Panc1 (cell line): ENCODE measurements around the gene S100A12. TPM values are rescaled to one million over a fixed set of nuclear protein-coding genes. Genes with fewer than 3 reads are reported as not detected.

Experiments used
- ATAC-seq: fragments of 200-7000 bp; cut with Tn5 transposase; 2 replicates; pipeline ENCODE4 v1.9.1; 2020; ENCODE audit warnings: mild to moderate bottlenecking, moderate library complexity
- BruUV-seq: library from RNA; stranded (reverse); fragments of 400-500 nt; replicated peaks from 2 replicates; lab custom pipeline; 2021; lab: Mats Ljungman, UMichigan
- CTCF ChIA-PET: fragments of 300-600 bp; sonication (Branson Sonifier 250); formaldehyde crosslinking; loops from one replicate; lab custom pipeline; 2022; ENCODE audit warnings: antibody characterized with exemption; lab: Charles Lee
- POLR2A ChIA-PET: fragments of 300-600 bp; sonication (Branson Sonifier 250); formaldehyde crosslinking; loops from one replicate; lab custom pipeline; 2022; ENCODE audit warnings: antibody characterized with exemption; lab: Charles Lee
- DNase-seq: peaks from one replicate; pipeline ENCODE4 v3.0.0-alpha.2; 2010; ENCODE audit warnings: low read depth, low spot score
- H3K27ac ChIP-seq: 2 replicates; pipeline ENCODE4 v1.5.1; 2011; ENCODE audit warnings: mild to moderate bottlenecking, low read length, inconsistent platforms
- H3K27me3 ChIP-seq: fragments of 200-500 bp; sonication (Bioruptor generic); 2 replicates; pipeline ENCODE4 v1.6.0; 2014; ENCODE audit warnings: low read length, inconsistent platforms; ENCODE audit not compliant: control insufficient read depth, insufficient read depth
- H3K36me3 ChIP-seq: fragments of 200-500 bp; sonication (Bioruptor generic); 2 replicates; pipeline ENCODE4 v1.5.1; 2014; ENCODE audit warnings: inconsistent platforms, mild to moderate bottlenecking, low read length, moderate library complexity; ENCODE audit not compliant: control insufficient read depth, insufficient read depth
- H3K4me1 ChIP-seq: 2 replicates; pipeline ENCODE4 v1.5.1; 2011; ENCODE audit warnings: inconsistent platforms, mild to moderate bottlenecking, low read length, moderate library complexity; ENCODE audit not compliant: control insufficient read depth, insufficient read depth
- H3K4me3 ChIP-seq, 2 experiments: 2 replicates each; pipeline ENCODE4 v1.5.1; 2011 to 2012; ENCODE audit warnings: low read depth in 2 of 2, low read length in 2 of 2, mild to moderate bottlenecking in 2 of 2, inconsistent platforms in 1 of 2, moderate library complexity in 1 of 2
- H3K9me3 ChIP-seq: fragments of 200-500 bp; sonication (Bioruptor generic); 2 replicates; pipeline ENCODE4 v1.5.1; 2014; ENCODE audit warnings: low read depth, mild to moderate bottlenecking, inconsistent platforms, low read length, moderate library complexity; ENCODE audit not compliant: control insufficient read depth, insufficient read depth
- CTCF ChIP-seq: fragments of 450-650 bp; IDR thresholded peaks from 2 replicates; pipeline ENCODE4 v1.5.1; 2017; ENCODE audit warnings: mild to moderate bottlenecking
- POLR2AphosphoS5 ChIP-seq: IDR thresholded peaks from 2 replicates; pipeline ENCODE4 v1.6.1; 2012; ENCODE audit warnings: mild to moderate bottlenecking, low read depth, low read length, moderate library complexity
- REST ChIP-seq, 2 experiments: IDR thresholded peaks; 2 replicates each; pipeline ENCODE4 v1.6.1; 2011 to 2012; ENCODE audit warnings: low read depth in 2 of 2, control low read depth in 1 of 2, low read length in 1 of 2, mild to moderate bottlenecking in 1 of 2, moderate library complexity in 1 of 2; ENCODE audit not compliant: insufficient read depth in 1 of 2
- SIN3A ChIP-seq: IDR thresholded peaks from 2 replicates; pipeline ENCODE4 v1.6.1; 2012; ENCODE audit warnings: low read depth, mild to moderate bottlenecking, low read length, moderate library complexity, borderline replicate concordance; ENCODE audit not compliant: insufficient read depth
- TCF7L2 ChIP-seq: IDR thresholded peaks from 2 replicates; pipeline ENCODE4 v1.6.1; 2011; ENCODE audit warnings: mild to moderate bottlenecking, low read depth, low read length, inconsistent platforms
- in situ Hi-C: cut with HindIII; loops from 2 replicates; pipeline ENCODE4 v1.10.0; 2016; ENCODE audit warnings: low sequenced_read_pairs, low pct_unique_long_range_greater_than_20kb
- intact Hi-C: fragments of 100-400 bp; cut with micrococcal nuclease; formaldehyde crosslinking; loops from one replicate; pipeline ENCODE4 v1.10.0; 2022; ENCODE audit not compliant: unreplicated experiment
- total RNA-seq: library from RNA; stranded (reverse); gene quantifications from one replicate; pipeline ENCODE4 v1.2.1, GENCODE V29; 2021; ENCODE audit not compliant: unreplicated experiment

The S100A12 gene
- total RNA-seq, 1 experiment from 2014 or later, result not detected

- Histone ChIP-seq H3K9me3 (no peaks in the 10 kb centered on the region), H3K4me3 (no peak overlapping the region), H3K27me3 (peaks cover 20% of the 10 kb centered on the region), H3K4me1 (no peaks in the 10 kb centered on the region), H3K36me3 (no peaks in the 10 kb centered on the region), H3K27ac (no peak overlapping the region)
- ChIA-PET CTCF (no interaction called here), POLR2A (no interaction called here)
- no TSS peak for BruUV-seq
- ATAC-seq (no peak), DNase-seq (no peak)
- in situ Hi-C loops, result no loop called here
- intact Hi-C loops, result loop anchor here (10.0 kb wide), 1 partner anchor 91 kb away; no protein-coding TSS in a partner anchor
- TF ChIP-seq SIN3A (no peak), CTCF (no peak), TCF7L2 (no peak), POLR2AphosphoS5 (no peak), REST (IDR thresholded peaks at IDR 0.05; ENCODE audit: insufficient read depth in 1 of 2, low read depth in 2 of 2, low read length in 1 of 2) (no peak)
Observed at GRCh38 chr1:153403421-153404085, 28.1 kb upstream of the S100A12 start.

GRCh38 chr1:153402226-153402625 is 26.8 kb upstream of the S100A12 start:
- H3K4me3 ChIP-seq, result no peak overlapping the region
- ChIA-PET CTCF (no interaction called here), POLR2A (interaction anchor here (0.7 kb wide), 1 partner anchor 210 kb away, joined by 3 read pairs; the partner anchor contains the start of gene S100A16)
- H3K4me1 ChIP-seq, result no peaks in the 10 kb centered on the region
- no peaks in the 10 kb centered on the region for H3K9me3 ChIP-seq
- no peak for DNase-seq
- ATAC-seq, result no peak
- TF ChIP-seq POLR2AphosphoS5 (no peak), REST (IDR thresholded peaks at IDR 0.05; ENCODE audit: insufficient read depth in 1 of 2, low read depth in 2 of 2, low read length in 1 of 2) (no peak)
- intact Hi-C loops, result loop anchor here (10.0 kb wide), 1 partner anchor 93 kb away; no protein-coding TSS in a partner anchor
- H3K27me3 ChIP-seq, result peaks cover 18% of the 10 kb centered on the region
- BruUV-seq, result no TSS peak
- in situ Hi-C loops, result no loop called here
- no peak overlapping the region for H3K27ac ChIP-seq
- no peaks in the 10 kb centered on the region for H3K36me3 ChIP-seq
